GM06990 (cell line): ENCODE measurements around the gene CCSER1.
"Not testable (repeated sequence)": the region's sequence is repeated elsewhere in the genome, so short reads cannot be mapped to it uniquely, and the experiment has no call there.

Source experiments
- DNase-seq: peaks from one replicate; pipeline ENCODE4 v3.0.0-alpha.2; 2011; ENCODE audit not compliant: insufficient read length; ENCODE audit errors: extremely low read depth
- H3K27me3 ChIP-seq: replicated peaks from 2 replicates; pipeline ENCODE4 v1.6.0; 2011; ENCODE audit warnings: low read length; ENCODE audit not compliant: control insufficient read depth, insufficient read depth
- H3K36me3 ChIP-seq: 2 replicates; pipeline ENCODE4 v1.5.1; 2011; ENCODE audit warnings: low read length; ENCODE audit not compliant: control insufficient read depth, insufficient read depth
- H3K4me3 ChIP-seq: replicated peaks from 2 replicates; pipeline ENCODE4 v1.5.1; 2011; ENCODE audit warnings: low read depth, mild to moderate bottlenecking, control low read depth, low read length
- CTCF ChIP-seq: IDR thresholded peaks from 2 replicates; pipeline ENCODE4 v1.5.1; 2011; ENCODE audit warnings: low read length, control low read depth, mild to moderate bottlenecking, inconsistent platforms; ENCODE audit not compliant: insufficient read depth, poor library complexity, severe bottlenecking

The CCSER1 gene

GRCh38 chr4:91170768-91171167 is 1043.6 kb downstream of the CCSER1 start:
- DNase-seq, result no peak
- Histone ChIP-seq H3K36me3 (no peaks in the 10 kb centered on the region), H3K4me3 (no peak overlapping the region), H3K27me3 (no peaks in the 10 kb centered on the region)
- TF ChIP-seq CTCF, result no peak

- Histone ChIP-seq H3K27me3 (no peaks in the 10 kb centered on the region), H3K4me3 (no peak overlapping the region), H3K36me3 (no peaks in the 10 kb centered on the region)
- DNase-seq, result no peak
- no peak for TF ChIP-seq CTCF
Measured at GRCh38 chr4:91171217-91171616, 1044.0 kb downstream of the CCSER1 start.

- DNase-seq, H3K4me3 ChIP-seq, H3K27me3 ChIP-seq, H3K36me3 ChIP-seq: not testable (repeated sequence)
Measured at GRCh38 chr4:91185061-91185460, 1057.9 kb downstream of the CCSER1 start.

- no peak for DNase-seq
Measured at GRCh38 chr4:91198951-91199350, 1071.8 kb downstream of the CCSER1 start.

GRCh38 chr4:91207535-91207934 is 1080.3 kb downstream of the CCSER1 start:
- Histone ChIP-seq H3K4me3 (no peak overlapping the region), H3K27me3 (no peaks in the 10 kb centered on the region), H3K36me3 (no peaks in the 10 kb centered on the region)
- DNase-seq, result no peak
- TF ChIP-seq CTCF, result no peak

More at GRCh38 chr4:91198951-91199350, 1071.8 kb downstream of the CCSER1 start:
- Histone ChIP-seq H3K36me3 (no peaks in the 10 kb centered on the region), H3K27me3 (no peaks in the 10 kb centered on the region), H3K4me3 (no peak overlapping the region)
- no peak for TF ChIP-seq CTCF

GRCh38 chr4:91212211-91212610 is 1085.0 kb downstream of the CCSER1 start:
- Histone ChIP-seq H3K36me3 (no peaks in the 10 kb centered on the region), H3K4me3 (no peak overlapping the region), H3K27me3 (no peaks in the 10 kb centered on the region)
- DNase-seq, result no peak
- TF ChIP-seq CTCF, result no peak

- H3K27me3 ChIP-seq, DNase-seq, H3K4me3 ChIP-seq, H3K36me3 ChIP-seq: not testable (repeated sequence)
Measured at GRCh38 chr4:91217831-91218403, 1090.7 kb downstream of the CCSER1 start.
